Activated B cell treated with CpG ODN at 0.5 μM for 24 hours (primary cell): ENCODE measurements around the gene TFAP2B. TPM values are rescaled to one million over a fixed set of nuclear protein-coding genes. Genes with fewer than 3 reads are reported as not detected.

Experiments used
- ATAC-seq: fragments of 200-7000 bp; cut with Tn5 transposase; one replicate; pipeline ENCODE4 v1.10.0; 2021; ENCODE audit warnings: low read depth, mild to moderate bottlenecking, moderate library complexity
- CTCF ChIA-PET: fragments of 350-600 bp; sonication (Branson Sonifier 250); formaldehyde crosslinking; loops from one replicate; lab custom pipeline; 2021; ENCODE audit warnings: antibody characterized with exemption; lab: Charles Lee
- POLR2A ChIA-PET: fragments of 350-600 bp; sonication (Branson Sonifier 250); formaldehyde crosslinking; loops from one replicate; lab custom pipeline; 2021; ENCODE audit warnings: antibody characterized with exemption; lab: Charles Lee
- DNase-seq: peaks from one replicate; pipeline ENCODE4 v3.0.0; 2022
- H3K27ac Mint-ChIP-seq: one replicate; pipeline ENCODE4 v1.8.0; 2020; ENCODE audit warnings: mixed read lengths
- H3K27me3 Mint-ChIP-seq: one replicate; pipeline ENCODE4 v1.8.0; 2021; ENCODE audit warnings: mixed read lengths
- H3K36me3 Mint-ChIP-seq: one replicate; pipeline ENCODE4 v1.8.0; 2021; ENCODE audit warnings: low read depth, mixed read lengths
- H3K4me1 Mint-ChIP-seq: one replicate; pipeline ENCODE4 v1.8.0; 2021; ENCODE audit warnings: mixed read lengths
- H3K4me3 Mint-ChIP-seq: one replicate; pipeline ENCODE4 v1.8.0; 2020; ENCODE audit warnings: mild to moderate bottlenecking, mixed read lengths
- H3K9me3 Mint-ChIP-seq: one replicate; pipeline ENCODE4 v1.8.0; 2020; ENCODE audit warnings: mixed read lengths
- CTCF ChIP-seq: fragments of 200-600 bp; IDR thresholded peaks from one replicate; pipeline ENCODE4 v1.8.0; 2022; ENCODE audit warnings: antibody characterized with exemption, mild to moderate bottlenecking
- intact Hi-C: fragments of 100-400 bp; cut with micrococcal nuclease; formaldehyde crosslinking; loops from one replicate; pipeline ENCODE4 v1.15.1; 2024
- total RNA-seq: library from RNA; stranded (reverse); gene quantifications from 2 replicates; pipeline ENCODE4 v1.2.3, GENCODE V29; 2022

The TFAP2B gene
- total RNA-seq, 1 donor from 2014 or later: not detected

DNA sequence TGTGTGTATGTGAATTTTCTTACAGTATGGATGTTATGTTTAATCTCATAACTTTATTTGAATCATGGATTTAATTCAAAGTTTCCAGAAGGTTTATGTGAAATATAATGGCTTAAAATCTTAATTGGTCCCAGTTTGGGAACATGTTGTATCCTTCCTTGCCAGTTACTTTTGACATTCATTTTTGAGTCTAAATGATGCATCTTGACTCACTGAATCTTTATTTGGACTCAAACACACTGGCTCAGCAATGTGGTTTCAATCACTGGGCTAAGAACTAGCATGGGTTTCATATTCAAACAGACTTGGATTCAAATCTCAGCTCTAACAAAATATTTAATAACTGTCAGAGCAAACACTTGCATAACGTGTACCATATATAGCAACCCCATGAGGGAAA, 25.9 kb upstream of the TFAP2B start:
- POLR2A ChIA-PET: no interaction called here
- DNase-seq: no peak
- CTCF ChIA-PET: no interaction called here
- Mint-ChIP-seq H3K36me3 (no peaks in the 10 kb centered on the region), H3K4me3 (no peak overlapping the region), H3K9me3 (peaks cover 6% of the 10 kb centered on the region), H3K27me3 (peaks cover 3% of the 10 kb centered on the region), H3K27ac (no peak overlapping the region), H3K4me1 (peaks cover 4% of the 10 kb centered on the region)
- no peak for TF ChIP-seq CTCF
- intact Hi-C loops: no loop called here
- no peak for ATAC-seq

DNA sequence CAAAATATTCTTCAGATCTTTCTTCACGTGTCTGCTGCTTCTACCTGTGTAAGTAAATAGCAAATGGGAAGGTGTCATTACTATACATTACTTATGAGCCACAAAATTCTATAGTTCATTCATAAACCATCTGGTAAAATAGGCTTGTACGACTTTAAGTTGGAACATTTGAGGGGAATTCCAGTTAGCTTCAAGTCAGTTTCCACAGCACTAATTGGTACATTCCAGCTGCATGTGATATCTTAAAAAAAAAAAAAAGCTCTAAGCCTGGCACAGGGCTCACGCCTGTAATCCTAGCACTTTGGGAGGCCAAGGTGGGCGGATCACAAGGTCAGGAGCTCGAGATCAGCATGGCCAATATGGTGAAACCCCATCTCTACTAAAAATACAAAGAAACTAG, 23.1 kb upstream of the TFAP2B start:
- ChIA-PET POLR2A (no interaction called here), CTCF (no interaction called here)
- Mint-ChIP-seq H3K4me1 (peaks cover 4% of the 10 kb centered on the region), H3K36me3 (no peaks in the 10 kb centered on the region), H3K27me3 (no peaks in the 10 kb centered on the region), H3K4me3 (no peak overlapping the region), H3K9me3 (peaks cover 4% of the 10 kb centered on the region), H3K27ac (no peak overlapping the region)
- ATAC-seq (no peak), DNase-seq (no peak)
- intact Hi-C loops: no loop called here
- TF ChIP-seq CTCF: no peak

- Mint-ChIP-seq H3K36me3 (no peaks in the 10 kb centered on the region), H3K27ac (no peak overlapping the region), H3K9me3 (peaks cover 8% of the 10 kb centered on the region), H3K27me3 (no peaks in the 10 kb centered on the region), H3K4me1 (no peaks in the 10 kb centered on the region), H3K4me3 (no peak overlapping the region)
- TF ChIP-seq CTCF: no peak
- POLR2A ChIA-PET: no interaction called here
- intact Hi-C loops: no loop called here
- CTCF ChIA-PET: no interaction called here
- DNase-seq (no peak), ATAC-seq (no peak)
Observed at GRCh38 chr6:50804283-50804682, 14.4 kb upstream of the TFAP2B start.

DNA sequence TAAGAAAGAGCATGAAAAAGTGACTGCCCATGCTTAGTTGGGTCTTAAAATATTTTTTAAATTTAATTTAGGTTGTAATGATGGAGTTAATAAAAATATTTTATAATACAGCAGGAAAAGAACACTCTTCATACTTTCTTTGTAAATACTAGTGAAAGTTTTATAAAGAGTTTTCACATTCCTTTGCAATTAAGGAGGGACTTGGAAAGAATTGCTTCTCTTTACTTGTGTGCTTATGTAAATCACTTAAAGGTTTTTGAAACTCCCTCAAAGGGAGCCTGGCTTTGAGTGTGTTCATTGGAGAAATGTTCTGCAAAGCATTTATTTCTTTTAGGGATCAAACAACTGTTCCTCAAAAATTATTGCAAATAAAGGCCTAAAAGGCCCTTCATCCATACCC, 11.6 kb upstream of the TFAP2B start:
- H3K4me1 Mint-ChIP-seq: no peaks in the 10 kb centered on the region
- no peak for ATAC-seq

DNA sequence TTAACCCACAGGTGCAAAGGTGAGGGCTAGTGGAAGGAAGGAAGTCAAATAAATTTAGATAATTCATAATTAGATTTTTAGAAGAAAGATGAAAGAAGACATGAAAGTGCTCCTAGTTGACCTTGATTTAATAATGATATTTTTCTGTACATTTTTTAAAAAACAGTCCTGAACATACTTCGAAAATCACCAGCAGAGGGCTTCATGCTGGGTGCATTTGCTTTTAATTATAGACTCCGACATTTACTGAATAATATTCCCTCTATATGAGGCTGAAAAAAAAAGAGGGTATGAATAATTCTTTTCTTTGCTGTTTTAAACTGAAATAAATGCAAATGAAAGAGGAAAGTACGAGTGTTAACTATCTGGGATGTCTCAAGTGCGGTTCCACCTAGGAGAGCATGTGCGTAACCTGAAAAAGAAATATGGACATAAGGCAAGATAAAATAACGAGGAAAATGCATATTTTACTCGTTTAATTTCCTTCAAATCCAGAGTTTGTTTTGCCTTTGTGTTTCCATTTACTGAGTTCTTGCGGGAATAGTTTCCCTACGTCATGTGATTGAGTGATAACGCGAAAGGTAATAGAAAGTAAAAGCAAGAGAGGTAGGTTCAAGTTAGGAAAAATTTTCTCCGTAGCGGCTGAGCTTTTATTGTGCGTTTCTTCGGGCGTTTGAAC, 3.1 kb upstream of the TFAP2B start:
- Mint-ChIP-seq H3K27ac (no peak overlapping the region), H3K27me3 (peaks cover 45% of the 10 kb centered on the region), H3K36me3 (no peaks in the 10 kb centered on the region), H3K4me1 (peaks cover 15% of the 10 kb centered on the region), H3K9me3 (no peaks in the 10 kb centered on the region), H3K4me3 (peak overlapping the region; percentile 87)
- DNase-seq: no peak
- TF ChIP-seq CTCF: no peak
- ChIA-PET CTCF (interaction anchor here (0.9 to 1.0 kb wide), 2 partner anchors 535 to 1205 kb away, joined by 3 to 8 read pairs; no protein-coding TSS in a partner anchor), POLR2A (no interaction called here)
- intact Hi-C loops: loop anchor here (1.0 to 10.0 kb wide), 5 partner anchors 937 to 1234 kb away; no protein-coding TSS in a partner anchor
- no peak for ATAC-seq

More for the DNA sequence above, 11.6 kb upstream of the TFAP2B start:
- no peak for TF ChIP-seq CTCF
- no peak overlapping the region for H3K27ac Mint-ChIP-seq
- POLR2A ChIA-PET: no interaction called here
- H3K4me3 Mint-ChIP-seq: no peak overlapping the region
- intact Hi-C loops: no loop called here
- H3K27me3 Mint-ChIP-seq: no peaks in the 10 kb centered on the region
- CTCF ChIA-PET: no interaction called here
- H3K9me3 Mint-ChIP-seq: peaks cover 8% of the 10 kb centered on the region
- no peak for DNase-seq
- no peaks in the 10 kb centered on the region for H3K36me3 Mint-ChIP-seq
